Hepatocyte (in vitro differentiated cells): Measurements from ENCODE around the gene CCDC197. TPM values are rescaled to one million over a fixed set of nuclear protein-coding genes. Genes with fewer than 3 reads are reported as not detected.

Experiments
- DNase-seq: peaks from one replicate; pipeline ENCODE4 v3.0.0-alpha.2; 2016; ENCODE audit warnings: low spot score
- H2AFZ ChIP-seq: fragments of 200-600 bp; sonication (generic); 2 replicates; pipeline ENCODE4 v1.6.0; 2016; ENCODE audit warnings: antibody characterized with exemption, mild to moderate bottlenecking
- H3K27ac ChIP-seq: fragments of 200-600 bp; sonication (generic); 2 replicates; pipeline ENCODE4 v1.5.1; 2016; ENCODE audit warnings: mild to moderate bottlenecking
- H3K27me3 ChIP-seq: fragments of 200-600 bp; sonication (generic); 2 replicates; pipeline ENCODE4 v1.6.1; 2016
- H3K36me3 ChIP-seq: fragments of 200-600 bp; sonication (generic); replicated peaks from 2 replicates; pipeline ENCODE4 v1.5.1; 2016; ENCODE audit warnings: low read depth; ENCODE audit not compliant: insufficient read depth
- H3K4me1 ChIP-seq: fragments of 200-600 bp; sonication (generic); 2 replicates; pipeline ENCODE4 v1.5.1; 2016; ENCODE audit warnings: mild to moderate bottlenecking, moderate library complexity; ENCODE audit not compliant: insufficient read depth
- H3K4me2 ChIP-seq: fragments of 200-600 bp; sonication (generic); 2 replicates; pipeline ENCODE4 v1.6.0; 2016
- H3K4me3 ChIP-seq: fragments of 200-600 bp; sonication (generic); 2 replicates; pipeline ENCODE4 v1.5.1; 2016; ENCODE audit warnings: mild to moderate bottlenecking
- H3K79me2 ChIP-seq: fragments of 200-600 bp; sonication (generic); 2 replicates; pipeline ENCODE4 v1.6.0; 2017; ENCODE audit warnings: mild to moderate bottlenecking
- H3K9me2 ChIP-seq: fragments of 200-600 bp; sonication (generic); replicated peaks from 2 replicates; pipeline ENCODE4 v1.6.0; 2017; ENCODE audit warnings: mild to moderate bottlenecking; ENCODE audit not compliant: insufficient read depth
- H3K9me3 ChIP-seq: fragments of 200-600 bp; sonication (generic); 2 replicates; pipeline ENCODE4 v1.5.1; 2016; ENCODE audit warnings: low read depth, mild to moderate bottlenecking
- H4K20me1 ChIP-seq: fragments of 200-600 bp; sonication (generic); 2 replicates; pipeline ENCODE4 v1.6.0; 2016; ENCODE audit warnings: mild to moderate bottlenecking; ENCODE audit not compliant: insufficient read depth, poor library complexity, severe bottlenecking
- CTCF ChIP-seq: fragments of 200-600 bp; sonication (generic); IDR thresholded peaks from 2 replicates; pipeline ENCODE4 v1.5.1; 2016; ENCODE audit warnings: antibody characterized with exemption, mild to moderate bottlenecking; ENCODE audit not compliant: poor library complexity
- EZH2 ChIP-seq: fragments of 200-600 bp; sonication (generic); IDR thresholded peaks from 2 replicates; pipeline ENCODE4 v1.6.1; 2016; ENCODE audit warnings: antibody characterized with exemption, mild to moderate bottlenecking, borderline replicate concordance
- EZH2phosphoT487 ChIP-seq: fragments of 200-600 bp; sonication (generic); IDR thresholded peaks from one replicate; pipeline ENCODE4 v1.6.1; 2018; ENCODE audit warnings: antibody characterized with exemption, mild to moderate bottlenecking, low read depth, moderate library complexity; ENCODE audit not compliant: unreplicated experiment, severe bottlenecking
- WGBS: methylation state at CpG from one replicate; pipeline ENCODE4 v1.1.6; 2016; ENCODE audit warnings: low lambda C conversion rate; ENCODE audit errors: missing lambda C conversion rate; 5-methylcytosine and 5-hydroxymethylcytosine counted together
- polyA plus RNA-seq: library from polyadenylated mRNA; unstranded; fragments of >200 nt; fragmentation: Nextera tagmentation; extraction: Ambion mirVana; gene quantifications from 2 replicates; pipeline ENCODE4 v1.2.1, GENCODE V29; 2016
- total RNA-seq: library from RNA; depleted of rRNA; stranded (reverse); fragments of >200 nt; gene quantifications from 2 replicates; pipeline ENCODE4 v1.2.3, GENCODE V29; 2014

Gene CCDC197
- total and polyA plus RNA-seq, 2 experiments from 2014 or later, result not detected

GRCh38 chr14:94031161-94031882 is 34.2 kb downstream of the CCDC197 start:
- Histone ChIP-seq H3K27me3 (no peaks in the 10 kb centered on the region), H3K9me3 (no peaks in the 10 kb centered on the region), H3K4me3 (no peak overlapping the region), H3K79me2 (no peaks in the 10 kb centered on the region), H3K27ac (no peak overlapping the region), H3K36me3 (no peaks in the 10 kb centered on the region), H2AFZ (no peak overlapping the region), H3K9me2 (no peaks in the 10 kb centered on the region), H3K4me1 (no peaks in the 10 kb centered on the region), H4K20me1 (no peaks in the 10 kb centered on the region), H3K4me2 (no peak overlapping the region)
- no peak for DNase-seq
- TF ChIP-seq CTCF (no peak), EZH2 (no peak), EZH2phosphoT487 (no peak)
- 90% methylated on average over 8 of the region's 8 CpGs for WGBS

- TF ChIP-seq EZH2 (no peak), EZH2phosphoT487 (no peak), CTCF (no peak)
- no peaks in the 10 kb centered on the region for H3K9me2 ChIP-seq
Observed at GRCh38 chr14:94031883-94032279, 34.8 kb downstream of the CCDC197 start.

GRCh38 chr14:94034886-94035285 is 37.8 kb downstream of the CCDC197 start:
- no peak for DNase-seq
- TF ChIP-seq EZH2, result no peak
- TF ChIP-seq EZH2phosphoT487, result no peak
- TF ChIP-seq CTCF, result no peak
- Histone ChIP-seq H3K4me2 (no peak overlapping the region), H3K9me3 (no peaks in the 10 kb centered on the region), H3K36me3 (no peaks in the 10 kb centered on the region), H3K4me3 (no peak overlapping the region), H2AFZ (no peak overlapping the region), H3K27me3 (no peaks in the 10 kb centered on the region), H3K4me1 (no peaks in the 10 kb centered on the region), H3K79me2 (no peaks in the 10 kb centered on the region), H3K27ac (no peak overlapping the region), H4K20me1 (no peaks in the 10 kb centered on the region), H3K9me2 (no peaks in the 10 kb centered on the region)
- 97% methylated on average over 3 of the region's 3 CpGs for WGBS

More at GRCh38 chr14:94031883-94032279, 34.8 kb downstream of the CCDC197 start:
- DNase-seq, result no peak
- 72% methylated on average over 7 of the region's 7 CpGs for WGBS
- Histone ChIP-seq H4K20me1 (no peaks in the 10 kb centered on the region), H3K9me3 (no peaks in the 10 kb centered on the region), H2AFZ (no peak overlapping the region), H3K27ac (no peak overlapping the region), H3K36me3 (no peaks in the 10 kb centered on the region), H3K27me3 (no peaks in the 10 kb centered on the region), H3K79me2 (no peaks in the 10 kb centered on the region), H3K4me2 (no peak overlapping the region), H3K4me3 (no peak overlapping the region), H3K4me1 (no peaks in the 10 kb centered on the region)
